CD4-positive, alpha-beta memory T cell (primary cell): ENCODE results near the gene RCAN1. TPM values are rescaled to one million over a fixed set of nuclear protein-coding genes. Genes with fewer than 3 reads are reported as not detected.
A peak's percentile ranks its signal among the peaks of the same experiment; 100 is the strongest.

Experiments used
- CTCF ChIA-PET: fragments of 350-600 bp; sonication (Branson Sonifier 250); formaldehyde crosslinking; loops from one replicate; lab custom pipeline; 2021; ENCODE audit warnings: inconsistent platforms; ENCODE audit not compliant: partially characterized antibody; lab: Charles Lee
- POLR2A ChIA-PET: fragments of 350-600 bp; sonication (Branson Sonifier 250); formaldehyde crosslinking; loops from one replicate; lab custom pipeline; 2021; ENCODE audit not compliant: partially characterized antibody; lab: Charles Lee
- DNase-seq, 5 donors: peaks; one replicate each; pipeline versions ENCODE4 v3.0.0 to v3.0.0-alpha.2; 2020 to 2022; ENCODE audit warnings: mixed read lengths in 1 of 5
- H3K27ac ChIP-seq: one replicate; pipeline ENCODE4 v1.7.0; 2013; ENCODE audit warnings: low read depth, low read length
- H3K27me3 ChIP-seq: 2 replicates; pipeline ENCODE4 v1.7.0; 2013; ENCODE audit warnings: mild to moderate bottlenecking, low read length, moderate library complexity; ENCODE audit not compliant: insufficient read depth
- H3K36me3 ChIP-seq: 2 replicates; pipeline ENCODE4 v1.7.0; 2013; ENCODE audit warnings: mild to moderate bottlenecking, low read length, moderate library complexity; ENCODE audit not compliant: insufficient read depth
- H3K4me1 ChIP-seq: 2 replicates; pipeline ENCODE4 v1.7.0; 2013; ENCODE audit warnings: mild to moderate bottlenecking, low read length, moderate library complexity; ENCODE audit not compliant: insufficient read depth
- H3K4me3 ChIP-seq, 2 donors: one replicate each; pipeline ENCODE4 v1.7.0; 2013; ENCODE audit warnings: low read length in 2 of 2, mild to moderate bottlenecking in 1 of 2
- H3K9me3 ChIP-seq, 2 donors: one replicate each; pipeline ENCODE4 v1.7.0; 2013; ENCODE audit warnings: low read length in 2 of 2, control low read depth in 1 of 2; ENCODE audit not compliant: control insufficient read depth in 1 of 2
- H3K27ac Mint-ChIP-seq, 7 donors: one replicate each; pipeline ENCODE4 v1.8.0; 2020 to 2021; ENCODE audit warnings: mixed read lengths in 7 of 7, mild to moderate bottlenecking in 6 of 7, inconsistent platforms in 3 of 7, moderate library complexity in 3 of 7
- H3K27me3 Mint-ChIP-seq, 2 donors: one replicate each; pipeline ENCODE4 v1.8.0; 2020 to 2021; ENCODE audit warnings: mixed read lengths in 2 of 2
- H3K36me3 Mint-ChIP-seq, 2 donors: one replicate each; pipeline ENCODE4 v1.8.0; 2020 to 2021; ENCODE audit warnings: mixed read lengths in 2 of 2, inconsistent platforms in 1 of 2, mild to moderate bottlenecking in 1 of 2
- H3K4me1 Mint-ChIP-seq, 4 donors: one replicate each; pipeline ENCODE4 v1.8.0; 2020 to 2021; ENCODE audit warnings: mixed read lengths in 4 of 4, mild to moderate bottlenecking in 1 of 4
- H3K4me3 Mint-ChIP-seq, 8 donors: one replicate each; pipeline ENCODE4 v1.8.0; 2020 to 2021; ENCODE audit warnings: mixed read lengths in 8 of 8, mild to moderate bottlenecking in 7 of 8, moderate library complexity in 6 of 8, inconsistent platforms in 3 of 8
- H3K9me3 Mint-ChIP-seq, 8 donors: one replicate each; pipeline ENCODE4 v1.8.0; 2020 to 2021; ENCODE audit warnings: mixed read lengths in 8 of 8, mild to moderate bottlenecking in 5 of 8, inconsistent platforms in 3 of 8, moderate library complexity in 1 of 8
- intact Hi-C: fragments of 100-400 bp; cut with micrococcal nuclease; formaldehyde crosslinking; loops from one replicate; pipeline ENCODE4 v1.15.1; 2023
- polyA plus RNA-seq, 2 donors: library from polyadenylated mRNA; unstranded; fragments of 300-500 nt; fragmentation: Illumina TruSeq; gene quantifications; one replicate each; pipeline ENCODE4 v1.2.3, GENCODE V29; 2021
- total RNA-seq, 2 experiments: library from RNA; stranded (reverse); gene quantifications; one replicate each; pipeline ENCODE4 v1.2.3, GENCODE V29; 2021

RCAN1 gene
- total and polyA plus RNA-seq, 4 experiments from 2014 or later, result 4.7 to 15.0 (median 9.2) TPM

GRCh38 chr21:34531399-34531798 is 83.5 kb downstream of the RCAN1 start:
- Mint-ChIP-seq H3K27ac (no peak overlapping the region), H3K36me3 (peaks cover 0 to 4% of the 10 kb centered on the region in 2 donors), H3K4me3 (no peak overlapping the region), H3K4me1 (peaks cover 4 to 17% (median 6%) of the 10 kb centered on the region in 4 donors), H3K9me3 (peaks cover 0 to 7% (median 3%) of the 10 kb centered on the region in 8 donors), H3K27me3 (no peaks in the 10 kb centered on the region)
- intact Hi-C loops, result no loop called here
- no peak overlapping the region for H3K27ac ChIP-seq
- CTCF ChIA-PET, result no interaction called here
- no peaks in the 10 kb centered on the region for H3K27me3 ChIP-seq
- no peak for DNase-seq
- H3K36me3 ChIP-seq, result no peaks in the 10 kb centered on the region
- POLR2A ChIA-PET, result no interaction called here
- peaks cover 10% of the 10 kb centered on the region for H3K4me1 ChIP-seq
- H3K9me3 ChIP-seq, result no peaks in the 10 kb centered on the region
- H3K4me3 ChIP-seq, result no peak overlapping the region

GRCh38 chr21:34530261-34530660 is 84.7 kb downstream of the RCAN1 start:
- no peak overlapping the region for H3K4me3 Mint-ChIP-seq
- intact Hi-C loops, result no loop called here
- H3K27me3 ChIP-seq, result no peaks in the 10 kb centered on the region
- H3K27me3 Mint-ChIP-seq, result no peaks in the 10 kb centered on the region
- no peak overlapping the region for H3K27ac Mint-ChIP-seq
- no peak for DNase-seq
- H3K4me1 ChIP-seq, result peaks cover 12% of the 10 kb centered on the region
- peaks cover 0 to 7% (median 3%) of the 10 kb centered on the region in 8 donors for H3K9me3 Mint-ChIP-seq
- H3K9me3 ChIP-seq, result no peaks in the 10 kb centered on the region
- CTCF ChIA-PET, result no interaction called here
- no peak overlapping the region for H3K27ac ChIP-seq
- H3K36me3 Mint-ChIP-seq, result peaks cover 0 to 4% of the 10 kb centered on the region in 2 donors
- POLR2A ChIA-PET, result no interaction called here
- H3K4me3 ChIP-seq, result no peak overlapping the region
- H3K4me1 Mint-ChIP-seq, result peaks cover 6 to 22% (median 10%) of the 10 kb centered on the region in 4 donors
- H3K36me3 ChIP-seq, result no peaks in the 10 kb centered on the region

- peaks cover 12% of the 10 kb centered on the region for H3K4me1 ChIP-seq
Measured at GRCh38 chr21:34528131-34528561, 86.8 kb downstream of the RCAN1 start.

GRCh38 chr21:34526618-34527290 is 88.2 kb downstream of the RCAN1 start:
- no peak overlapping the region for H3K4me3 ChIP-seq
- ChIA-PET CTCF (no interaction called here), POLR2A (no interaction called here)
- DNase-seq, result peak in 1 of 5 donors; percentile 5
- intact Hi-C loops, result no loop called here
- Mint-ChIP-seq H3K27me3 (no peaks in the 10 kb centered on the region), H3K36me3 (peaks cover 6 to 12% of the 10 kb centered on the region in 2 donors), H3K9me3 (peaks cover 0 to 7% (median 2%) of the 10 kb centered on the region in 8 donors), H3K4me1 (peaks cover 8 to 22% (median 10%) of the 10 kb centered on the region in 4 donors), H3K4me3 (peak overlapping the region; percentile 66 to 89 (median 79)), H3K27ac (peak overlapping the region; percentile 2 to 89 (median 72))
- H3K27ac ChIP-seq, result peak overlapping the region; percentile 0
- H3K27me3 ChIP-seq, result no peaks in the 10 kb centered on the region
- no peaks in the 10 kb centered on the region for H3K36me3 ChIP-seq
- H3K4me1 ChIP-seq, result peaks cover 12% of the 10 kb centered on the region
- no peaks in the 10 kb centered on the region for H3K9me3 ChIP-seq

More at GRCh38 chr21:34528131-34528561, 86.8 kb downstream of the RCAN1 start:
- intact Hi-C loops, result no loop called here
- Mint-ChIP-seq H3K9me3 (peaks cover 0 to 7% (median 2%) of the 10 kb centered on the region in 8 donors), H3K36me3 (peaks cover 0 to 5% of the 10 kb centered on the region in 2 donors), H3K27me3 (no peaks in the 10 kb centered on the region), H3K4me1 (peaks cover 8 to 22% (median 10%) of the 10 kb centered on the region in 4 donors), H3K4me3 (no peak overlapping the region), H3K27ac (no peak overlapping the region)
- ChIA-PET CTCF (no interaction called here), POLR2A (no interaction called here)
- Histone ChIP-seq H3K9me3 (no peaks in the 10 kb centered on the region), H3K27ac (no peak overlapping the region), H3K36me3 (no peaks in the 10 kb centered on the region), H3K4me3 (no peak overlapping the region), H3K27me3 (no peaks in the 10 kb centered on the region)
- DNase-seq, result no peak

GRCh38 chr21:34526241-34526617 is 88.7 kb downstream of the RCAN1 start:
- Histone ChIP-seq H3K27me3 (no peaks in the 10 kb centered on the region), H3K9me3 (no peaks in the 10 kb centered on the region), H3K27ac (peak overlapping the region; percentile 0), H3K36me3 (no peaks in the 10 kb centered on the region), H3K4me3 (no peak overlapping the region), H3K4me1 (peaks cover 12% of the 10 kb centered on the region)
- no peak for DNase-seq
- ChIA-PET CTCF (no interaction called here), POLR2A (no interaction called here)
- intact Hi-C loops, result no loop called here
- H3K27me3 Mint-ChIP-seq, result no peaks in the 10 kb centered on the region
- peaks cover 8 to 22% (median 10%) of the 10 kb centered on the region in 4 donors for H3K4me1 Mint-ChIP-seq
- H3K27ac Mint-ChIP-seq, result peak overlapping the region; percentile 2 to 89 (median 72)
- peaks cover 10 to 17% of the 10 kb centered on the region in 2 donors for H3K36me3 Mint-ChIP-seq
- peaks cover 0 to 7% (median 2%) of the 10 kb centered on the region in 8 donors for H3K9me3 Mint-ChIP-seq
- H3K4me3 Mint-ChIP-seq, result peak overlapping the region; percentile 66 to 89 (median 79)

- CTCF ChIA-PET, result no interaction called here
- H3K4me3 Mint-ChIP-seq, result peak overlapping the region in 2 of 8 donors; percentile 30 to 39
- no peaks in the 10 kb centered on the region for H3K27me3 Mint-ChIP-seq
- Histone ChIP-seq H3K36me3 (no peaks in the 10 kb centered on the region), H3K4me1 (peaks cover 12% of the 10 kb centered on the region), H3K9me3 (no peaks in the 10 kb centered on the region), H3K27ac (no peak overlapping the region), H3K27me3 (no peaks in the 10 kb centered on the region), H3K4me3 (no peak overlapping the region)
- intact Hi-C loops, result no loop called here
- peaks cover 0 to 7% (median 2%) of the 10 kb centered on the region in 8 donors for H3K9me3 Mint-ChIP-seq
- peaks cover 15 to 20% of the 10 kb centered on the region in 2 donors for H3K36me3 Mint-ChIP-seq
- peak overlapping the region in 2 of 7 donors; percentile 53 to 57 for H3K27ac Mint-ChIP-seq
- POLR2A ChIA-PET, result no interaction called here
- DNase-seq, result no peak
- peaks cover 8 to 22% (median 10%) of the 10 kb centered on the region in 4 donors for H3K4me1 Mint-ChIP-seq
Measured at GRCh38 chr21:34524646-34525601, 90.0 kb downstream of the RCAN1 start.
